Uterus (tissue), 2 donors: Measurements from ENCODE around the gene RASSF8.

ENCODE experiments used
- CTCF ChIP-seq, 4 experiments: fragments of 200-600 bp in 2 of 4; fragments of 450-650 bp in 2 of 4; sonication (generic) in 2 of 4; IDR thresholded peaks; one replicate each; pipeline ENCODE4 v1.5.1; 2016 to 2019; ENCODE audit warnings: antibody characterized with exemption in 4 of 4, mild to moderate bottlenecking in 2 of 4, moderate library complexity in 1 of 4
- POLR2A ChIP-seq, 2 donors: fragments of 450-650 bp; IDR thresholded peaks; one replicate each; pipeline ENCODE4 v1.6.1; 2016; ENCODE audit warnings: antibody characterized with exemption in 2 of 2, mild to moderate bottlenecking in 1 of 2, moderate library complexity in 1 of 2

GRCh38 chr12:25960143-25960542 is 1.7 kb downstream of the RASSF8 start:
- TF ChIP-seq CTCF (IDR thresholded peaks at IDR 0.05) (no peak), POLR2A (IDR thresholded peaks at IDR 0.05) (no peak)
